Sigmoid colon (tissue), 4 donors: ENCODE data around the gene ITGB8.

Experiments
- CTCF ChIP-seq, 4 experiments: fragments of 450-650 bp in 3 of 4; fragments of 200-600 bp in 1 of 4; IDR thresholded peaks; one replicate each; pipeline ENCODE4 v1.5.1; 2016 to 2019; ENCODE audit warnings: antibody characterized with exemption in 4 of 4, mild to moderate bottlenecking in 3 of 4, moderate library complexity in 2 of 4
- EP300 ChIP-seq, 4 donors: sonication (generic); formaldehyde crosslinking; IDR thresholded peaks; one replicate each; pipeline ENCODE4 v1.6.1; 2017; ENCODE audit warnings: antibody characterized with exemption in 4 of 4
- POLR2A ChIP-seq, 2 donors: fragments of 450-650 bp; IDR thresholded peaks; one replicate each; pipeline ENCODE4 v1.6.1; 2016; ENCODE audit warnings: antibody characterized with exemption in 2 of 2, mild to moderate bottlenecking in 2 of 2, moderate library complexity in 2 of 2
- POLR2AphosphoS5 ChIP-seq, 4 donors: sonication (generic); formaldehyde crosslinking; IDR thresholded peaks; one replicate each; pipeline ENCODE4 v1.6.1; 2017; ENCODE audit warnings: antibody characterized with exemption in 4 of 4

GRCh38 chr7:20431146-20431545 lies 100.4 kb downstream of the ITGB8 start:
- TF ChIP-seq CTCF (IDR thresholded peaks at IDR 0.05) (no peak), POLR2A (IDR thresholded peaks at IDR 0.05) (no peak), POLR2AphosphoS5 (IDR thresholded peaks at IDR 0.05) (no peak), EP300 (IDR thresholded peaks at IDR 0.05) (no peak)
